Measurements from ENCODE around the gene CCAR1. TPM values are rescaled to one million over a fixed set of nuclear protein-coding genes. Genes with fewer than 3 reads are reported as not detected.
A peak's percentile ranks its signal among the peaks of the same experiment; 100 is the strongest.
"Not testable (repeated sequence)": the region's sequence is repeated elsewhere in the genome, so short reads cannot be mapped to it uniquely, and the experiment has no call there.

CCAR1 gene
- polyA plus RNA-seq, 1 experiment, result 69.9 TPM

- Histone ChIP-seq H3K27ac (ENCODE audit: low read depth, low read length) (no peak overlapping the region), H3K27me3 (ENCODE audit: control insufficient read depth, insufficient read depth, low read length) (no peaks in the 10 kb centered on the region), H3K4me3 (ENCODE audit: low read depth, low read length) (no peak overlapping the region), H3K9me3 (ENCODE audit: control insufficient read depth, insufficient read depth, low read length) (no peaks in the 10 kb centered on the region)
- DNase-seq (ENCODE audit: low read depth, low spot score), result no peak
- CTCF ChIA-PET, result interaction anchor here (1.9 kb wide), 1 partner anchor 84 kb away, joined by 7 read pairs; no protein-coding TSS in a partner anchor
- POLR2A ChIA-PET, result no interaction called here
- TF ChIP-seq, protein P1, sequence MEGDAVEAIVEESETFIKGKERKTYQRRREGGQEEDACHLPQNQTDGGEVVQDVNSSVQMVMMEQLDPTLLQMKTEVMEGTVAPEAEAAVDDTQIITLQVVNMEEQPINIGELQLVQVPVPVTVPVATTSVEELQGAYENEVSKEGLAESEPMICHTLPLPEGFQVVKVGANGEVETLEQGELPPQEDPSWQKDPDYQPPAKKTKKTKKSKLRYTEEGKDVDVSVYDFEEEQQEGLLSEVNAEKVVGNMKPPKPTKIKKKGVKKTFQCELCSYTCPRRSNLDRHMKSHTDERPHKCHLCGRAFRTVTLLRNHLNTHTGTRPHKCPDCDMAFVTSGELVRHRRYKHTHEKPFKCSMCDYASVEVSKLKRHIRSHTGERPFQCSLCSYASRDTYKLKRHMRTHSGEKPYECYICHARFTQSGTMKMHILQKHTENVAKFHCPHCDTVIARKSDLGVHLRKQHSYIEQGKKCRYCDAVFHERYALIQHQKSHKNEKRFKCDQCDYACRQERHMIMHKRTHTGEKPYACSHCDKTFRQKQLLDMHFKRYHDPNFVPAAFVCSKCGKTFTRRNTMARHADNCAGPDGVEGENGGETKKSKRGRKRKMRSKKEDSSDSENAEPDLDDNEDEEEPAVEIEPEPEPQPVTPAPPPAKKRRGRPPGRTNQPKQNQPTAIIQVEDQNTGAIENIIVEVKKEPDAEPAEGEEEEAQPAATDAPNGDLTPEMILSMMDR (IDR thresholded peaks at IDR 0.05; ENCODE audit: low read depth, low read length), result no peak
Observed at GRCh38 chr10:68813559-68813958, 92.5 kb downstream of the CCAR1 start.

GRCh38 chr10:68816796-68817412 is 95.9 kb downstream of the CCAR1 start:
- CTCF ChIA-PET, result interaction anchor here (1.0 kb wide), 1 partner anchor 81 kb away, joined by 3 read pairs; no protein-coding TSS in a partner anchor

DNA sequence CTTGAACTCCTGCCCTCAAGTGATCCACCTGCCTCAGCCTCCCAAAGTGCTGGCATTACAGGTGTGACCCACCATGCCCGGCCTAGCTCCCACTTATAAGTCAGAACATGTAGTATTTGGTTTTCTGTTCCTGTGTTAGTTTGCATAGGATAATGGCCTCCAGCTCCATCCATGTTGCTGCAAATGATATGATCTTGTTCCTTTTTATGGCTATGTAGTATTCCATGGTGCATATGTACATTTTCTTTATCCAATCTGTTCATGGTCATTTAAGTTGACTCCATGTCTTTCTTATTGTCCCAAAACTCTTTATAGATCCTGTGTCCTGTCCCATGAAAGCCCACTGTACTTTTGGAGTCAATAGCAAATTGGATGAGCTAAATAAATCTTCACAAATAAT is 99.3 kb downstream of the CCAR1 start:
- CTCF ChIA-PET; H3K9me3 ChIP-seq (ENCODE audit: control insufficient read depth, insufficient read depth, low read length); H3K27ac ChIP-seq (ENCODE audit: low read depth, low read length); H3K27me3 ChIP-seq (ENCODE audit: control insufficient read depth, insufficient read depth, low read length); DNase-seq (ENCODE audit: low read depth, low spot score); POLR2A ChIA-PET; H3K4me3 ChIP-seq (ENCODE audit: low read depth, low read length): not testable (repeated sequence)

More at GRCh38 chr10:68816796-68817412, 95.9 kb downstream of the CCAR1 start:
- Histone ChIP-seq H3K27me3 (ENCODE audit: control insufficient read depth, insufficient read depth, low read length) (no peaks in the 10 kb centered on the region), H3K27ac (ENCODE audit: low read depth, low read length) (no peak overlapping the region), H3K4me3 (ENCODE audit: low read depth, low read length) (no peak overlapping the region), H3K9me3 (ENCODE audit: control insufficient read depth, insufficient read depth, low read length) (no peaks in the 10 kb centered on the region)
- TF ChIP-seq, protein P1 (IDR thresholded peaks at IDR 0.05; ENCODE audit: low read depth, low read length), result no peak
- DNase-seq (ENCODE audit: low read depth, low spot score), result no peak
- POLR2A ChIA-PET, result interaction anchor here (0.7 kb wide), 1 partner anchor 301 kb away, joined by 7 read pairs; no protein-coding TSS in a partner anchor

GRCh38 chr10:68822626-68823025 is 101.6 kb downstream of the CCAR1 start:
- CTCF ChIA-PET, result not testable (repeated sequence)

GRCh38 chr10:68826764-68827591 is 105.9 kb downstream of the CCAR1 start, which contains the start of gene STOX1:
TSS of gene STOX1 (plus strand) at chr10:68827531. CDS start at chr10:68827624, 93 bp downstream.
- DNase-seq (ENCODE audit: low read depth, low spot score), result no peak
- no peaks in the 10 kb centered on the region for H3K9me3 ChIP-seq (ENCODE audit: control insufficient read depth, insufficient read depth, low read length)
- TF ChIP-seq, protein P1 (IDR thresholded peaks at IDR 0.05; ENCODE audit: low read depth, low read length), result no peak; the same call in 1 of the 2 replicates
- H3K27me3 ChIP-seq (ENCODE audit: control insufficient read depth, insufficient read depth, low read length), result peaks cover 23% of the 10 kb centered on the region
- ChIA-PET CTCF (interaction anchor here (0.6 kb wide), 1 partner anchor 51 kb away, joined by 6 read pairs; no protein-coding TSS in a partner anchor), POLR2A (interaction anchor here (0.6 to 1.0 kb wide), 4 partner anchors 22 to 967 kb away, joined by 3 to 4 read pairs (median 3); no protein-coding TSS in a partner anchor)
- no peak within 1 kb of the TSS for H3K27ac ChIP-seq (ENCODE audit: low read depth, low read length)
- peak within 1 kb of the TSS; percentile 63 for H3K4me3 ChIP-seq (ENCODE audit: low read depth, low read length)

More at GRCh38 chr10:68822626-68823025, 101.6 kb downstream of the CCAR1 start:
- H3K9me3 ChIP-seq (ENCODE audit: control insufficient read depth, insufficient read depth, low read length); DNase-seq (ENCODE audit: low read depth, low spot score); POLR2A ChIA-PET; H3K27me3 ChIP-seq (ENCODE audit: control insufficient read depth, insufficient read depth, low read length); H3K4me3 ChIP-seq (ENCODE audit: low read depth, low read length); H3K27ac ChIP-seq (ENCODE audit: low read depth, low read length): not testable (repeated sequence)

DNA sequence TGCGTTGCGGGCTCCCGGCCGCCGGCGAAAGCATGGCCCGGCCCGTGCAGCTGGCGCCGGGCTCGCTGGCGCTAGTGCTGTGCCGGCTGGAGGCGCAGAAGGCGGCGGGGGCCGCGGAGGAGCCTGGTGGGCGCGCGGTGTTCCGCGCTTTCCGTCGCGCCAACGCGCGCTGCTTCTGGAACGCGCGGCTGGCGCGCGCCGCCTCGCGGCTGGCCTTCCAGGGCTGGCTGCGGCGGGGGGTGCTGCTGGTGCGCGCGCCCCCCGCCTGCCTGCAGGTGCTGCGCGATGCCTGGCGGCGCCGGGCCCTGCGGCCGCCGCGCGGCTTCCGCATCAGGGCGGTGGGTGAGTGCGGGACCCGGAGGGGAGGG is 106.5 kb downstream of the CCAR1 start:
- H3K9me3 ChIP-seq (ENCODE audit: control insufficient read depth, insufficient read depth, low read length); H3K27ac ChIP-seq (ENCODE audit: low read depth, low read length); DNase-seq (ENCODE audit: low read depth, low spot score): not testable (repeated sequence)
- peaks cover 24% of the 10 kb centered on the region for H3K27me3 ChIP-seq (ENCODE audit: control insufficient read depth, insufficient read depth, low read length)
- peak overlapping the region; percentile 63; the same call in 1 of the 2 replicates for H3K4me3 ChIP-seq (ENCODE audit: low read depth, low read length)
- CTCF ChIA-PET, result interaction anchor here (0.6 kb wide), 1 partner anchor 51 kb away, joined by 6 read pairs; no protein-coding TSS in a partner anchor
- POLR2A ChIA-PET, result interaction anchor here (0.6 to 1.0 kb wide), 2 partner anchors 73 to 301 kb away, joined by 3 read pairs; no protein-coding TSS in a partner anchor

GRCh38 chr10:68828083-68828601 is 107.1 kb downstream of the CCAR1 start:
- peak overlapping the region; percentile 44 for H3K4me3 ChIP-seq (ENCODE audit: low read depth, low read length)
- not testable (repeated sequence) for DNase-seq (ENCODE audit: low read depth, low spot score); H3K27ac ChIP-seq (ENCODE audit: low read depth, low read length); H3K9me3 ChIP-seq (ENCODE audit: control insufficient read depth, insufficient read depth, low read length)
- H3K27me3 ChIP-seq (ENCODE audit: control insufficient read depth, insufficient read depth, low read length), result peaks cover 25% of the 10 kb centered on the region
- ChIA-PET CTCF (interaction anchor here (1.1 kb wide), 1 partner anchor 29 kb away, joined by 6 read pairs; no protein-coding TSS in a partner anchor), POLR2A (interaction anchor here (0.6 kb wide), 1 partner anchor 52 kb away, joined by 7 read pairs; no protein-coding TSS in a partner anchor)

Data from AG04450 (cell line).